ENCODE data around the gene CDK2AP2.

DNA sequence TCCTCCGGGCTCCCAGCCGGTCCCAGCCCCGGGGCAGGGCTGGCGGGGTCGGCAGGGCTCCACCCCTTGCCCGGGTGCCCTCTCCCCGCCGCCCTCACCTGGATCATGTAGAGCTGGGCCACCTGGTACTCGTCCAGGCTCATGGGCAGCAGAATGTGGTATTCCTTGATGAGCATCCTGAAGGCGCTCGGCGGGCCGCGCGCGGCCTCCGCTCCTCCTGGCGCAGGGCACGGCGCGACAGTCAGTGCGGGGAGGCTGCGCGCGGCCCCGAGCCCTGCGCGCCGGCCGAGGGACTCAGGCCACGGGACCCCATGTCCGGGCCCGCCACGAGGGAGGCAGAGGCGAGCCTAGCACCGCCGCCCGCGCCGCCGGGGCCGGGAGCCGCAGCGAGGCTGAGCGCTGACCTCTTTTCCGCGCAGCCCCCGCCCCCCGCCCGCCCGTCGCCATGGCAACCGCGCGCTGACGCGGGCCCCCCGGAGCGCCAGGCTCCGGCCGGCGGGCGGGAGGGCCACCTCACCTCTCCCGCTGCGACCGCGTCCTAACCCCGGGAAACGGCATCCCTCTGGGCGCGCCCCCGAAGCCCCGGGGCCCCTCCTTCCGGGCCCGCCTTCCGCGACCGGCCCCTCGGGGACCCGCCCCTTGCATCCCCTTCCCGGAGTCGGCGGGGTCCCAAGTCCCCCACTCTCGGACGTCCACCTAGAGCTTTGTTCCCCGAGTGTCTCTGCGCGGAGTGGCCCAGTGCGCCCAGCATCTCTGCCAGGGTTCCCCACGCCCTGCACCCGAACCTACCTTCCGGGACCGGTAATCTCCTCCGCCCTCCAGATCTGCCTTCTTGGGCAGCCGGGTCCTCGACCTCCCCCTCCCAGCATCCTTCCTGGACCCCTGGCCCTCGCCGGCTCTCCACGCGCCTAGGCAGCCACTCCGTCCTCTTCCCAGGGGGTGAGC lies 3.7 kb downstream of the CDK2AP2 start:
- TF ChIP-seq, protein P1, sequence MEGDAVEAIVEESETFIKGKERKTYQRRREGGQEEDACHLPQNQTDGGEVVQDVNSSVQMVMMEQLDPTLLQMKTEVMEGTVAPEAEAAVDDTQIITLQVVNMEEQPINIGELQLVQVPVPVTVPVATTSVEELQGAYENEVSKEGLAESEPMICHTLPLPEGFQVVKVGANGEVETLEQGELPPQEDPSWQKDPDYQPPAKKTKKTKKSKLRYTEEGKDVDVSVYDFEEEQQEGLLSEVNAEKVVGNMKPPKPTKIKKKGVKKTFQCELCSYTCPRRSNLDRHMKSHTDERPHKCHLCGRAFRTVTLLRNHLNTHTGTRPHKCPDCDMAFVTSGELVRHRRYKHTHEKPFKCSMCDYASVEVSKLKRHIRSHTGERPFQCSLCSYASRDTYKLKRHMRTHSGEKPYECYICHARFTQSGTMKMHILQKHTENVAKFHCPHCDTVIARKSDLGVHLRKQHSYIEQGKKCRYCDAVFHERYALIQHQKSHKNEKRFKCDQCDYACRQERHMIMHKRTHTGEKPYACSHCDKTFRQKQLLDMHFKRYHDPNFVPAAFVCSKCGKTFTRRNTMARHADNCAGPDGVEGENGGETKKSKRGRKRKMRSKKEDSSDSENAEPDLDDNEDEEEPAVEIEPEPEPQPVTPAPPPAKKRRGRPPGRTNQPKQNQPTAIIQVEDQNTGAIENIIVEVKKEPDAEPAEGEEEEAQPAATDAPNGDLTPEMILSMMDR (IDR thresholded peaks at IDR 0.05; ENCODE audit: low read length) = no peak
- TF ChIP-seq EZH2 (IDR thresholded peaks at IDR 0.05; ENCODE audit: borderline replicate concordance, low read length) = no peak
